Left hindlimb (tissue), 1 donor: ENCODE results near the gene DPH7.
A peak's percentile ranks its signal among the peaks of the same experiment; 100 is the strongest.
"Not testable (repeated sequence)": the region's sequence is repeated elsewhere in the genome, so short reads cannot be mapped to it uniquely, and the experiment has no call there.

ENCODE experiments used
- DNase-seq: peaks from one replicate; pipeline ENCODE4 v3.0.0-alpha.2; 2018

DPH7 gene

DNA sequence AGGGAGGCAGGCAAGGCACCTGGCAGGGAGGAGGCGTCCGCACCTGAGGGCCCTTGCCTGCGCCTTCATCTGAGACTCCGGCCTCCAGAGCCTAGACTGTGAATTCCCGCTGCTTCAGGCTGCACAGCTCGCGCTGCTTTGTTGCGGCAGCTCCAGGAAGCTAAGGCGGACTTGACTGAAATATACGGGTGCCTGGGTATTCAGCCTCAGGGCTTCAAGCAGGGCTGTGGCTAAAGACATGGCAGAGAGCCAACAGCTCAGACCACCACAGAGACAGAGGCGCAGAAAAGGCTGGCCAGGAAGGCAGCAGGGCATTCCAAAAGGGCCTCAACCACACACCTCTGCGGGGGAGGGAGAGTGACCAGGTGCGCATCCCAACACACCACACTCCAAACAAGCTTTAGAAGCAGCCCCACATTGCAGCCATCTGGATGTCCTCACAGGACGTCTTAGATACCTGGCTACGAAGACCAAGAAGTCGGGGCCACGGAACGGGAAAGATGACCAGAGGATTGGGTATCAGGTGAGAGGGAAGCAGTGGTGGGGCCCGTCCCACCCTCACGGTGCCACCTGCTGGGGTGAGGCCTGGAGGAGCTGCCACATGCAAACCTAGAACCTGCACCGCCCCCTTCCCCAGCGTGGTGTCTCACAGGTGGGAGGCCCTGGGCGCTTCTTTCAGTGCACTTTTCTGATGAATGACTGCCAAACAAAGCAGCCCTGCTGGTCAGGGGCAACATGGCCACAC, 1.7 kb upstream of the DPH7 start:
- DNase-seq: no peak

GRCh38 chr9:137579259-137579604, 507 bp upstream of the DPH7 start:
- DNase-seq: peak; percentile 48

GRCh38 chr9:137575716-137576411, 2.9 kb downstream of the DPH7 start:
- DNase-seq: no peak

- no peak for DNase-seq
Observed at GRCh38 chr9:137575364-137575715, 3.4 kb downstream of the DPH7 start.

- DNase-seq: no peak
Observed at GRCh38 chr9:137574192-137574591, 4.5 kb downstream of the DPH7 start.

- DNase-seq: no peak
Observed at GRCh38 chr9:137570566-137570965, 8.2 kb downstream of the DPH7 start.

DNA sequence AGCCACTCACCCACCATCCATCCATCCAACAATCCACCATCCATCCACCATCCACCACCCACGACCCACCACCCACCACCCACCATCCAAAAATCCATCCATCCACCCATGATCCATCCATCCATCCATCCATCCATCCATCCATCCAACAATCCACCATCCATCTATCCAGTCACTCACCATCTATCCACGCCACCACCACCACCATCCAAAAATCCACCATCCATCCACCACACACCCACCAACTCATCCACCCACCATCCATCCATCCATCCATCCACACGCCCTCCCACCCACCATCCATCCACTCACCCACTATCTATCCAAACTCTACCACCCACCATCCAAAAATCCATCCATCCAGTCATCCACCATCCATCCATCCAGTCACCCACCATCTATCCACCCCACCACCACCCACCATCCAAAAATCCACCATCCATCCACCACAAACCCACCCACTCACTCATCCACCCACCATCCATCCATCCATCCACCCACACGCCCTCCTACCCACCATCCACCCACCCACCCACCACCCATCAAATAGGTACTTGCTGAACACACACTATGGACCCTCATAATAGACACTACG, 9.0 kb downstream of the DPH7 start:
- no peak for DNase-seq

DNA sequence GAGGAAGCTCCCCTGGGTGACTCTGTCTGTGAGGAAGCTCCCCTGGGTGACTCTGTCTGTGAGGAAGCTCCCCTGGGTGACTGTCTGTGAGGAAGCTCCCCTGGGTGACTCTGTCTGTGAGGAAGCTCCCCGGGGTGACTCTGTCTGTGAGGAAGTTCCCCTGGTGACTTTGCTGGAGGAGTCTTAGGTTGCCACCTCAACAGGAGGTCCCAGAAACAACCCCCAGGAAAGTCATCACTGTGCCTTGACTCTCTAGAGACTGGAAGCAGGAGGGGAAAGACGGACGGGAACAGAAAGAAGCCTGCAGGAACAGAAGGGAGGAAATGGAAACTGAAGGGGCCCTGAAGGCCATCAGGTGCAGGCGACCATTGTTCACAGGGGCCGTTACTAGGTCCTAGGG, 10.3 kb downstream of the DPH7 start:
- DNase-seq: not testable (repeated sequence)

- peak; percentile 18 for DNase-seq
Observed at GRCh38 chr9:137564817-137565411, 13.8 kb downstream of the DPH7 start.

GRCh38 chr9:137564134-137564533, 14.6 kb downstream of the DPH7 start:
- DNase-seq: peak; percentile 19

DNA sequence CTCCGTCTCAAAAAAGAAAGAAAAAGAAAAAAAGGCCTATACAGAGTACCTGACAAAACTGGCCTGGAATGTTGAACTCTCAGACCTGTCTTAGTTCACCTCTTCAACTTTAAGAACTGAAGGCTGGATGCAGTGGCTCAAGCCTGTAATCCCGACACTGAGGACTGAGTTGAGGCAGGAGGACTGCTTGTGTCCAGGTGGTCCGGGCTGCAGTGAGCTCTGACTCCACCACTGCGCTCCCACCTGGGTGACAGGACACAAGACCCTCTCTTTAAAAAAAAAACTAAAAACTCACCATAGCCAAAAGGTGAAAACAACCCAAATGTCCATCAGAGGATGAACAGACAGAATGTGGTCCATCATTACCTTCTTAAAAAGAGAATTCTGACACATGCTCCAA, 20.6 kb downstream of the DPH7 start:
- peak; percentile 9 for DNase-seq

DNA sequence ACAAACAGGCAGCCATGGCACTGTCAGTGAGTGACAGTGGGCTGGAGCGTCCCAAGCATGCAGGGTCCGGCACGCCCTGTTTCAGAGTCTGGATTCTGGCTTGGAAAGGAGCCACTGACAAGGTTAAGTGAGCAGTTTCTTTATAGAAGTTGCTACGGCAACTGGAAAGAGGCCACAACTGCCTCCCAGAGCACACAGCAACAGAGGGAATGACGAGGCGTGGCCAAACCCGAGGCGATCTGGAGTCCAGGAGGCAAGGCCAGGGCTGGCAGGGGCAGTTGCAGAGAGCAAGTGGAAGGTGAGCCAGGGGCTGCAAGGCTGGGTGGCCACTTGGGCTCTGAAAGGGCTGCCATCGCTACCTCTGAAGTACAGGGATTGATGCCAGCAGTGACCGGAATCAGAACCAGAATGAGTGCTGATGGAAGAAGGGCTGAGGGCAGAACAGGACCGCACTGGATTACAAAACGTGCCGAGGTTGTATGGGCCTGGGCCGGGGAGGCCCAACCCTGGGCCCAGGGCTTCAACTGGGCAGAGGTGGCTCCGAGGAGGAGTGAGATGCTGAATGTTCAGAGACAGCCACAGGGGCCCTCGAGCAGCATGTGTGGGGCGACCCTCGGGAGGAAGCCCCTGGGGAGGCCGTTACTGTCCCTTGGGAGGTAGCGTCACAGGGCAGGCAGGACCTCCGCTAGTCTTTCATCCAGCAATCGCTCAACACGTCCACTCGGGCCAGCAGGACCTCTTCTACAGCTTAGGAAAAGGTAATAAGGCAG, 22.5 kb downstream of the DPH7 start:
- DNase-seq: peak; percentile 20

GRCh38 chr9:137555179-137555578, 23.5 kb downstream of the DPH7 start:
- peak; percentile 20 for DNase-seq

DNA sequence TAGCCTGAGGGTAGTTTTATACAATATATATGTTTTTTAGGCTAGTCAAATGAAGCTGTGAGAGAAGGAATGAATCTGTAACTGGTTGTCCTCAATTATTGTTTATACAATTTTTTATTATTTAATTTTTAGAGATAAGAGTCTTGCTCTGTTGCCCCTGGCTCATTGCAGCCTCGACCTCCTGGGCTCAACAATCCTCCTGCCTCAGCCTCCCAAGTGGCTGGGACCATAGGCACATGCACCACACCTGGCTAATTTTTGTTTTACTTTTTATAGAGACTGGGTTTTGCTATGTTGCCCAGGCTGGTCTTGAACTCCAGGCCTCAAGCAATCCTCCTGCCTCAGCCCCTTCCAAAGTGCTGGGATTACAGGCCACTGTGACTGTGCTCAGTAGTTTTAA, 24.4 kb downstream of the DPH7 start:
- DNase-seq: no peak

- not testable (repeated sequence) for DNase-seq
Observed at GRCh38 chr9:137553654-137554053, 25.1 kb downstream of the DPH7 start.

- DNase-seq: no peak
Observed at GRCh38 chr9:137552022-137552768, 26.5 kb downstream of the DPH7 start.

DNA sequence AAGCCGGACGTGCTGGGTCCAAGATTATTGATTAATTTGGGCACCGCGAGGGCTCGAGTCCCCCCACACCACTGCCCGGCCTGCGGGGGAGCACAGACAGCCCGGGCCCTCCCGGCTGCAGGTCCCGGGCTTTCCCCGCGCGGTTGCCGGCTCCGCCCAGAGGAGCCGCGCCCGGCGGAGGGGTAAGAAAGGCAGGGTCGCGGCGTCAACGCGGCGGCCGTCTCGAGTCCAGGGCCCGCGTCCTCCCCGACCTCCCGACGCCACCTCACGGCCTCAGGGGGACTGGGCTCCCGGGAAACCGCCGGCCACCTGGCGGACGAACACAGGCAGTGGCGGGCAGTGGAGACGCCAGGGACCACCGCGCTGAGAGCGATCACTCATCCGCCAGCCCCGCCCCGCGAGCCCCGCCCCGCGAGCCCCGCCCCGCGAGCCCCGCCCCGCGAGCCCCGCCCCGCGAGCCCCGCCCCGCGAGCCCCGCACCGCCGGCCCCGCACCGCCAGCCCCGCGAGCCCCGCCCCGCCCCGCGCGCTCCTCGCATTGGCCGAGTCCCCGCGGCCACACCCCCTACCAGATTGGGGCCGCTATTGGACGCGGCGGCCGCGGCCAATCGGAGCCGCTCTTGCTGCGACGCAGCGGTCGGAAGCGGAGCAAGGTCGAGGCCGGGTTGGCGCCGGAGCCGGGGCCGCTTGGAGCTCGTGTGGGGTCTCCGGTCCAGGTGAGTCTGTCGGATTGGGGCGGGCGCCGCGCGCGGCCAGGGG, 27.3 kb downstream of the DPH7 start, which contains the start of gene MRPL41:
Gene MRPL41, plus strand, starts transcription at position 616 of the 758 bp plus-strand sequence. CDS start 203 bp downstream, outside the sequence.
- DNase-seq: peak; percentile 89

DNA sequence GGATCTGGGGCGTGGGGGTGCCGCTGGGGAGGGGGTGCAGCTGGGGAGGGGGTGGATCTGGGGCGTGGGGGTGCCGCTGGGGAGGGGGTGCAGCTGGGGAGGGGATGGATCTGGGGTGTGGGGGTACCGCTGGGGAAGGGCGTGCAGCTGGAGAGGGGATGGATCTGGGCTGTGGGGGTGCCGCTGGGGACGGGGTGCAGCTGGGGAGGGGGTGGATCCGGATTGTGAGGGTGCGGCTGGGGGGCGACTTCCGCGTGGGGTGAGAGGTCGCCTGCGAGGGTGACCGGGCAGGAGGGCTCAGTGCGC, 27.8 kb downstream of the DPH7 start:
- not testable (repeated sequence) for DNase-seq

GRCh38 chr9:137550231-137550621, 28.5 kb downstream of the DPH7 start, which contains the start of gene PNPLA7:
Gene PNPLA7 (minus strand): TSS chr9:137550402. CDS start chr9:137550197, 205 bp downstream.
- DNase-seq: peak; percentile 82

DNA sequence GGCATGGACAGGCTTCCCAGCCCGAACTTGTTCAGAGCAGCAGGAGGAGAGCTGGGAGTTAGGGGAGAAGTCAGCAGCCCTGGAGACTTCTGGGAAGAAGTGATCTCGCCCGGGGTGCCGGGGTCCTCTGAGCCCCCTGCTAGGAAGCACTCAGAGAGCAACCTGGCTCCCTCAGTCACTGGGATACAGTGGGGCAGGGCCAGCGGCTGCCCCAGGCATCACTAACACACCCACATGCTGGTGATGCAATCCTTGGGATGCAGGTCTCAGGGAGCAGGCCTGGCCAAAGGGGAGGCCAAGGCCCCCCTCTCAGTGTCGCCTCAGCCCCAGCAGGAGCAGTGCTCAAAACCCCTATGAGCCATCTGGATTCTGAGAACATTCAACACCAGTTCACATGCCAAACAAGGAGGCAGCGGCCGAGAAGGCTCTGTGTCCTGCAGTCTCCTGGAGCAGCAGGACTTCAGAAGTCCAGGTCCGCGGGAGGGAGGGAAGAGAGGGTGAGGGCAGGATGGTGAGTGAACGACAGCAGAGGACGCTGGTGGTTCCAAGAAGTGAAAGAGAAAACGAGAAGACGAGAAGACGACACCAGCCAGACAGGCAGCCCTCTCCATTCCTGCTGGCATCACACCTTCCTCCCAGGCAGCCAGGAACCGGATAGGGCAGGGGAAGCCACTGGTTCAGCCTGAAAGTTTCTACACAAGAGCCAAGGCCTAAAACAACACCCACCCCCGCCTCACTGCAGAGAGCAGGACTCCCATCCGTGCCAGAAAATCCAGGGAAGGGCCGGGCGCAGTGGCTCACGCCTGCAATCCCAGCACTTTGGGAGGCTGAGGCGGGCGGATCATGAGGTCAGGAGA, 30.8 kb downstream of the DPH7 start:
- DNase-seq: peak; percentile 29
